Measurements from ENCODE around the gene TCF12.

DNA sequence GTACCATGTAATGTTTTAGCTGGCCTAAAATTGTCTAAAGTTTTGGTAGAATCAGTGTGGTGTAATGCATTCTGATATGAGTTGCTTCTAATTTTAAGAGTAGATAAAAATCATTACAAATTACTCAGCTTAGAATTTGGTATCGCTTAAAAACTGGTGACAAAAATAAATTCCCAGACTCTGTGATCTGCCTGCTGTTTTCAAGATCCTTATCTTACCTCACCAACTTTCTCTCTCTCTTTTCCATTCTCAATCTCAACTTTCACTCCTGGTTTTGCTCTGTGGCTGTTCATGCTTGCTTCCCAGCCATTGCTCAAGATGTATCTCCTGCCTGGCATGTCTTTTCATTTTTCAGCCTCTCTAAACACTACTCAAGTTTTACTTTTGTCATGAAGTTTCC is 45.7 kb downstream of the TCF12 start:
- TF ChIP-seq EZH2 (IDR thresholded peaks at IDR 0.05; ENCODE audit: borderline replicate concordance, low read length): no peak
- TF ChIP-seq, protein P1, sequence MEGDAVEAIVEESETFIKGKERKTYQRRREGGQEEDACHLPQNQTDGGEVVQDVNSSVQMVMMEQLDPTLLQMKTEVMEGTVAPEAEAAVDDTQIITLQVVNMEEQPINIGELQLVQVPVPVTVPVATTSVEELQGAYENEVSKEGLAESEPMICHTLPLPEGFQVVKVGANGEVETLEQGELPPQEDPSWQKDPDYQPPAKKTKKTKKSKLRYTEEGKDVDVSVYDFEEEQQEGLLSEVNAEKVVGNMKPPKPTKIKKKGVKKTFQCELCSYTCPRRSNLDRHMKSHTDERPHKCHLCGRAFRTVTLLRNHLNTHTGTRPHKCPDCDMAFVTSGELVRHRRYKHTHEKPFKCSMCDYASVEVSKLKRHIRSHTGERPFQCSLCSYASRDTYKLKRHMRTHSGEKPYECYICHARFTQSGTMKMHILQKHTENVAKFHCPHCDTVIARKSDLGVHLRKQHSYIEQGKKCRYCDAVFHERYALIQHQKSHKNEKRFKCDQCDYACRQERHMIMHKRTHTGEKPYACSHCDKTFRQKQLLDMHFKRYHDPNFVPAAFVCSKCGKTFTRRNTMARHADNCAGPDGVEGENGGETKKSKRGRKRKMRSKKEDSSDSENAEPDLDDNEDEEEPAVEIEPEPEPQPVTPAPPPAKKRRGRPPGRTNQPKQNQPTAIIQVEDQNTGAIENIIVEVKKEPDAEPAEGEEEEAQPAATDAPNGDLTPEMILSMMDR (IDR thresholded peaks at IDR 0.05; ENCODE audit: low read length): no peak
